GM19438 (cell line): Measurements from ENCODE around the gene PITPNM3.
"Not testable (repeated sequence)": the region's sequence is repeated elsewhere in the genome, so short reads cannot be mapped to it uniquely, and the experiment has no call there.

Experiments used
- ATAC-seq: cut with Tn5 transposase; IDR thresholded peaks from one replicate; pipeline ENCODE4 v1.9.1; 2021; ENCODE audit warnings: low read depth; ENCODE audit not compliant: unreplicated experiment

PITPNM3 gene

GRCh38 chr17:6483507-6483906, 72.8 kb downstream of the PITPNM3 start:
- ATAC-seq = no peak

GRCh38 chr17:6482796-6483195, 73.6 kb downstream of the PITPNM3 start:
- ATAC-seq = not testable (repeated sequence)

GRCh38 chr17:6482105-6482455, 74.3 kb downstream of the PITPNM3 start:
- ATAC-seq = no peak

GRCh38 chr17:6480303-6480675, 76.1 kb downstream of the PITPNM3 start:
- ATAC-seq = no peak

GRCh38 chr17:6479622-6480302, 76.6 kb downstream of the PITPNM3 start:
- no peak for ATAC-seq

GRCh38 chr17:6478486-6478885, 77.9 kb downstream of the PITPNM3 start:
- ATAC-seq = no peak

- no peak for ATAC-seq
These were observed 78.4 kb downstream of the PITPNM3 start for GRCh38 chr17:6477831-6478383.

GRCh38 chr17:6476810-6477179, 79.6 kb downstream of the PITPNM3 start:
- ATAC-seq = no peak

- ATAC-seq = no peak
These were observed 80.1 kb downstream of the PITPNM3 start for GRCh38 chr17:6476076-6476809.

- no peak for ATAC-seq
These were observed 80.9 kb downstream of the PITPNM3 start for GRCh38 chr17:6475411-6475810.

- no peak for ATAC-seq
These were observed 81.4 kb downstream of the PITPNM3 start for GRCh38 chr17:6474906-6475305.

- ATAC-seq = no peak
These were observed 82.0 kb downstream of the PITPNM3 start for GRCh38 chr17:6474376-6474775.

- ATAC-seq = no peak
These were observed 83.1 kb downstream of the PITPNM3 start for GRCh38 chr17:6473128-6473767.

- no peak for ATAC-seq
These were observed 83.8 kb downstream of the PITPNM3 start for GRCh38 chr17:6472517-6472916.

- ATAC-seq = no peak
These were observed 84.6 kb downstream of the PITPNM3 start for GRCh38 chr17:6471531-6472465.

GRCh38 chr17:6470751-6471521, 85.4 kb downstream of the PITPNM3 start:
- ATAC-seq = no peak

- no peak for ATAC-seq
These were observed 86.1 kb downstream of the PITPNM3 start for GRCh38 chr17:6470146-6470718.

GRCh38 chr17:6468051-6468790, 88.1 kb downstream of the PITPNM3 start:
- no peak for ATAC-seq

GRCh38 chr17:6467567-6467966, 88.8 kb downstream of the PITPNM3 start:
- ATAC-seq = no peak
